Esophagus muscularis mucosa (tissue), 4 donors: Measurements from ENCODE around the gene SLC25A18.

ENCODE experiments used
- CTCF ChIP-seq, 3 experiments: fragments of 200-600 bp in 2 of 3; fragments of 450-650 bp in 1 of 3; sonication (generic) in 2 of 3; IDR thresholded peaks; one replicate each; pipeline ENCODE4 v1.5.1; 2017 to 2019; ENCODE audit warnings: antibody characterized with exemption in 3 of 3, mild to moderate bottlenecking in 2 of 3, moderate library complexity in 1 of 3
- EP300 ChIP-seq: sonication (generic); formaldehyde crosslinking; IDR thresholded peaks from one replicate; pipeline ENCODE4 v1.6.1; 2017; ENCODE audit warnings: antibody characterized with exemption
- POLR2A ChIP-seq: fragments of 450-650 bp; IDR thresholded peaks from one replicate; pipeline ENCODE4 v1.6.1; 2017; ENCODE audit warnings: antibody characterized with exemption, moderate library complexity, mild to moderate bottlenecking, low read depth
- POLR2AphosphoS5 ChIP-seq, 2 donors: sonication (generic); formaldehyde crosslinking; IDR thresholded peaks; one replicate each; pipeline ENCODE4 v1.6.1; 2017; ENCODE audit warnings: antibody characterized with exemption in 2 of 2

- TF ChIP-seq POLR2AphosphoS5 (IDR thresholded peaks at IDR 0.05), result no peak
- no peak for TF ChIP-seq CTCF (IDR thresholded peaks at IDR 0.05)
- no peak for TF ChIP-seq POLR2A
- TF ChIP-seq EP300, result no peak
Observed at GRCh38 chr22:17598318-17598717, 35.0 kb downstream of the SLC25A18 start.
